Measurements from ENCODE around the gene CLPX. TPM values are rescaled to one million over a fixed set of nuclear protein-coding genes. Genes with fewer than 3 reads are reported as not detected.

Gene CLPX
- total and polyA plus RNA-seq, 2 donors (not counting 1 experiment from before 2014, with no cell fraction given): 16.6 to 54.5 TPM

GRCh38 chr15:65180167-65180566 is 5.0 kb downstream of the CLPX start:
- intact Hi-C loops (cut with micrococcal nuclease): loop anchor here (10.0 kb wide), 1 partner anchor 285 kb away; no protein-coding TSS in a partner anchor
- ATAC-seq (ENCODE audit: low read depth) (no peak), DNase-seq (no peak)
- Histone ChIP-seq H3K27ac (ENCODE audit: low read length in 2 of 2) (no peak overlapping the region), H3K36me3 (replicated peaks in 1 of 2; ENCODE audit: control extremely low read depth in 1 of 2, control insufficient read depth in 1 of 2, extremely low read depth in 1 of 2, insufficient read depth in 2 of 2, low read length in 1 of 2) (peaks cover 12 to 44% of the 10 kb centered on the region in 2 experiments), H3K27me3 (replicated peaks in 1 of 4; ENCODE audit: control extremely low read depth in 1 of 4, control insufficient read depth in 3 of 4, insufficient read depth in 4 of 4, low read length in 3 of 4) (no peaks in the 10 kb centered on the region), H4K20me1 (ENCODE audit: control insufficient read depth, insufficient read depth, low read length, poor library complexity, severe bottlenecking) (peaks cover 29% of the 10 kb centered on the region), H3K4me2 (replicated peaks; ENCODE audit: low read depth, low read length, poor library complexity, severe bottlenecking) (no peak overlapping the region), H3K4me1 (ENCODE audit: control insufficient read depth in 2 of 2, insufficient read depth in 2 of 2, low read length in 2 of 2) (peaks cover 13 to 14% of the 10 kb centered on the region in 2 donors), H3K9ac (ENCODE audit: low read length) (no peak overlapping the region), H2AFZ (ENCODE audit: insufficient read depth, low read depth, low read length, poor library complexity, severe bottlenecking) (no peak overlapping the region), H3K4me3 (ENCODE audit: control extremely low read depth in 1 of 5, extremely low read depth in 1 of 5, insufficient read depth in 1 of 5, low read depth in 2 of 5, low read length in 4 of 5) (no peak overlapping the region), H3K9me3 (ENCODE audit: control extremely low read depth in 1 of 3, control insufficient read depth in 2 of 3, insufficient read depth in 1 of 3, low read length in 2 of 3) (no peaks in the 10 kb centered on the region), H3K79me2 (ENCODE audit: control insufficient read depth, insufficient read depth, low read length) (peaks cover 76% of the 10 kb centered on the region)
- no peaks in the 10 kb centered on the region for H3K9me3 Mint-ChIP-seq (ENCODE audit: insufficient read depth)
- TF ChIP-seq CTCF (IDR thresholded peaks at IDR 0.05) (no peak), EZH2 (IDR thresholded peaks at IDR 0.05; ENCODE audit: borderline replicate concordance, insufficient read depth, low read depth, low read length, poor library complexity, severe bottlenecking) (no peak)
- CTCF ChIA-PET: no interaction called here
- H3K27me3 Mint-ChIP-seq: no peaks in the 10 kb centered on the region
- H3K4me3 Mint-ChIP-seq: no peak overlapping the region
- no peak overlapping the region for H3K27ac Mint-ChIP-seq
- POLR2A ChIA-PET: interaction anchor here (0.7 kb wide), 1 partner anchor 115 kb away, joined by 3 read pairs; no protein-coding TSS in a partner anchor
- H3K4me1 Mint-ChIP-seq: peaks cover 21% of the 10 kb centered on the region
- no CpG with 5 or more reads among the region's 3 CpGs for WGBS (ENCODE audit: insufficient coverage)

- no peak overlapping the region for H3K4me3 Mint-ChIP-seq
- H3K4me1 Mint-ChIP-seq: peaks cover 8% of the 10 kb centered on the region
- peaks cover 14 to 56% of the 10 kb centered on the region in 2 experiments for H3K36me3 ChIP-seq (replicated peaks in 1 of 2; ENCODE audit: control extremely low read depth in 1 of 2, control insufficient read depth in 1 of 2, extremely low read depth in 1 of 2, insufficient read depth in 2 of 2, low read length in 1 of 2)
- POLR2A ChIA-PET: no interaction called here
- CTCF ChIA-PET: interaction anchor here (0.5 kb wide), 1 partner anchor 27 kb away, joined by 3 read pairs; no protein-coding TSS in a partner anchor
- no peaks in the 10 kb centered on the region for H3K27me3 Mint-ChIP-seq
- H3K9me3 Mint-ChIP-seq (ENCODE audit: insufficient read depth): no peaks in the 10 kb centered on the region
- no peak overlapping the region for H2AFZ ChIP-seq (ENCODE audit: insufficient read depth, low read depth, low read length, poor library complexity, severe bottlenecking)
- H4K20me1 ChIP-seq (ENCODE audit: control insufficient read depth, insufficient read depth, low read length, poor library complexity, severe bottlenecking): peaks cover 37% of the 10 kb centered on the region
- no peak overlapping the region for H3K4me3 ChIP-seq (ENCODE audit: control extremely low read depth in 1 of 5, extremely low read depth in 1 of 5, insufficient read depth in 1 of 5, low read depth in 2 of 5, low read length in 4 of 5)
- peaks cover 62% of the 10 kb centered on the region for H3K79me2 ChIP-seq (ENCODE audit: control insufficient read depth, insufficient read depth, low read length)
- no peak overlapping the region for H3K27ac Mint-ChIP-seq
- H3K4me1 ChIP-seq (ENCODE audit: control insufficient read depth in 2 of 2, insufficient read depth in 2 of 2, low read length in 2 of 2): peaks cover 5 to 6% of the 10 kb centered on the region in 2 donors
- intact Hi-C loops (cut with micrococcal nuclease): no loop called here
- H3K27ac ChIP-seq (ENCODE audit: low read length in 2 of 2): no peak overlapping the region
- no peak overlapping the region for H3K9ac ChIP-seq (ENCODE audit: low read length)
- TF ChIP-seq EZH2 (IDR thresholded peaks at IDR 0.05; ENCODE audit: borderline replicate concordance, insufficient read depth, low read depth, low read length, poor library complexity, severe bottlenecking): no peak
- no peak for TF ChIP-seq CTCF (IDR thresholded peaks at IDR 0.05)
- H3K4me2 ChIP-seq (replicated peaks; ENCODE audit: low read depth, low read length, poor library complexity, severe bottlenecking): no peak overlapping the region
- H3K9me3 ChIP-seq (ENCODE audit: control extremely low read depth in 1 of 3, control insufficient read depth in 2 of 3, insufficient read depth in 1 of 3, low read length in 2 of 3): no peaks in the 10 kb centered on the region
- no peak for ATAC-seq (ENCODE audit: low read depth)
- WGBS (ENCODE audit: insufficient coverage): no CpG with 5 or more reads among the region's 1 CpG
- DNase-seq: no peak
- no peaks in the 10 kb centered on the region for H3K27me3 ChIP-seq (replicated peaks in 1 of 4; ENCODE audit: control extremely low read depth in 1 of 4, control insufficient read depth in 3 of 4, insufficient read depth in 4 of 4, low read length in 3 of 4)
Observed at GRCh38 chr15:65177901-65178300, 7.2 kb downstream of the CLPX start.
